ENCODE measurements around the gene MICU2. TPM values are rescaled to one million over a fixed set of nuclear protein-coding genes. Genes with fewer than 3 reads are reported as not detected.

MICU2 gene
- total RNA-seq, 1 donor from 2014 or later, result 13.2 TPM

GRCh38 chr13:21548577-21548976, 55.4 kb downstream of the MICU2 start:
- no peak for ATAC-seq
- DNase-seq (ENCODE audit: low spot score), result no peak

- DNase-seq (ENCODE audit: low spot score), result no peak
- ATAC-seq, result peak; percentile 41
Observed at GRCh38 chr13:21546372-21546771, 57.6 kb downstream of the MICU2 start.

GRCh38 chr13:21544515-21544914, 59.5 kb downstream of the MICU2 start:
- no peak for DNase-seq (ENCODE audit: low spot score)
- ATAC-seq, result no peak

- DNase-seq (ENCODE audit: low spot score) (no peak), ATAC-seq (no peak)
Observed at GRCh38 chr13:21542563-21542962, 61.4 kb downstream of the MICU2 start.

GRCh38 chr13:21541980-21542379, 62.0 kb downstream of the MICU2 start:
- peak; percentile 26 for ATAC-seq

GRCh38 chr13:21541271-21541670, 62.7 kb downstream of the MICU2 start:
- ATAC-seq, result peak; percentile 85
- DNase-seq (ENCODE audit: low spot score), result no peak

More at GRCh38 chr13:21541980-21542379, 62.0 kb downstream of the MICU2 start:
- no peak for DNase-seq (ENCODE audit: low spot score)

GRCh38 chr13:21539687-21540086, 64.3 kb downstream of the MICU2 start:
- ATAC-seq (no peak), DNase-seq (ENCODE audit: low spot score) (no peak)

GRCh38 chr13:21538753-21539152, 65.2 kb downstream of the MICU2 start:
- no peak for DNase-seq (ENCODE audit: low spot score)
- ATAC-seq, result no peak

GRCh38 chr13:21538280-21538679, 65.7 kb downstream of the MICU2 start:
- ATAC-seq (no peak), DNase-seq (ENCODE audit: low spot score) (no peak)

- no peak for DNase-seq (ENCODE audit: low spot score)
- no peak for ATAC-seq
Observed at GRCh38 chr13:21537105-21537504, 66.9 kb downstream of the MICU2 start.

GRCh38 chr13:21534760-21535159, 69.2 kb downstream of the MICU2 start:
- no peak for ATAC-seq

GRCh38 chr13:21531455-21531854, 72.5 kb downstream of the MICU2 start:
- ATAC-seq (no peak), DNase-seq (ENCODE audit: low spot score) (no peak)

More at GRCh38 chr13:21534760-21535159, 69.2 kb downstream of the MICU2 start:
- no peak for DNase-seq (ENCODE audit: low spot score)

- ATAC-seq, result no peak
- no peak for DNase-seq (ENCODE audit: low spot score)
Observed at GRCh38 chr13:21530656-21531055, 73.3 kb downstream of the MICU2 start.

GRCh38 chr13:21529146-21529893, 74.7 kb downstream of the MICU2 start:
- ATAC-seq (no peak), DNase-seq (ENCODE audit: low spot score) (no peak)

GRCh38 chr13:21528616-21529015, 75.4 kb downstream of the MICU2 start:
- ATAC-seq, result no peak

GRCh38 chr13:21526707-21527540, 77.0 kb downstream of the MICU2 start:
- ATAC-seq, result no peak
- DNase-seq (ENCODE audit: low spot score), result no peak

More at GRCh38 chr13:21528616-21529015, 75.4 kb downstream of the MICU2 start:
- no peak for DNase-seq (ENCODE audit: low spot score)

GRCh38 chr13:21522847-21523246, 81.1 kb downstream of the MICU2 start:
- ATAC-seq, result no peak

GRCh38 chr13:21522130-21522529, 81.8 kb downstream of the MICU2 start:
- DNase-seq (ENCODE audit: low spot score) (no peak), ATAC-seq (no peak)

More at GRCh38 chr13:21522847-21523246, 81.1 kb downstream of the MICU2 start:
- no peak for DNase-seq (ENCODE audit: low spot score)

- DNase-seq (ENCODE audit: low spot score) (no peak), ATAC-seq (no peak)
Observed at GRCh38 chr13:21518617-21519144, 85.3 kb downstream of the MICU2 start.

- ATAC-seq, result no peak
- DNase-seq (ENCODE audit: low spot score), result no peak
Observed at GRCh38 chr13:21517576-21517975, 86.4 kb downstream of the MICU2 start.

- ATAC-seq (no peak), DNase-seq (ENCODE audit: low spot score) (no peak)
Observed at GRCh38 chr13:21516805-21517204, 87.2 kb downstream of the MICU2 start.

- ATAC-seq, result no peak
- DNase-seq (ENCODE audit: low spot score), result no peak
Observed at GRCh38 chr13:21511849-21512248, 92.1 kb downstream of the MICU2 start.

Data from left lobe of liver (tissue), 2 donors.